Effector memory CD4-positive, alpha-beta T cell (primary cell): ENCODE data around the gene LRRC27.
"Not testable (repeated sequence)": the region's sequence is repeated elsewhere in the genome, so short reads cannot be mapped to it uniquely, and the experiment has no call there.

Experiments
- DNase-seq, 3 donors: peaks; one replicate each; pipeline ENCODE4 v3.0.0-alpha.2; 2020
- H3K27ac ChIP-seq: 2 replicates; pipeline ENCODE4 v1.7.0; 2013; ENCODE audit warnings: mild to moderate bottlenecking, low read length, moderate library complexity; ENCODE audit not compliant: insufficient read depth, poor library complexity, severe bottlenecking
- H3K27me3 ChIP-seq: replicated peaks from 2 replicates; pipeline ENCODE4 v1.7.0; 2013; ENCODE audit warnings: mild to moderate bottlenecking, low read length; ENCODE audit not compliant: insufficient read depth, control insufficient read depth, poor library complexity, severe bottlenecking
- H3K36me3 ChIP-seq: 2 replicates; pipeline ENCODE4 v1.7.0; 2013; ENCODE audit warnings: mild to moderate bottlenecking, low read length, moderate library complexity; ENCODE audit not compliant: control insufficient read depth, insufficient read depth
- H3K4me1 ChIP-seq: 2 replicates; pipeline ENCODE4 v1.7.0; 2013; ENCODE audit warnings: low read length, mild to moderate bottlenecking; ENCODE audit not compliant: control insufficient read depth, insufficient read depth, poor library complexity, severe bottlenecking
- H3K4me3 ChIP-seq: 2 replicates; pipeline ENCODE4 v1.7.0; 2013; ENCODE audit warnings: low read length, low read depth, mild to moderate bottlenecking; ENCODE audit not compliant: insufficient read depth, poor library complexity, severe bottlenecking
- H3K9me3 ChIP-seq: 2 replicates; pipeline ENCODE4 v1.7.0; 2013; ENCODE audit warnings: mild to moderate bottlenecking, low read length, moderate library complexity; ENCODE audit not compliant: control insufficient read depth

LRRC27 gene

GRCh38 chr10:132293813-132294520 lies 38.0 kb upstream of the LRRC27 start:
- Histone ChIP-seq H3K4me3 (no peak overlapping the region), H3K36me3 (no peaks in the 10 kb centered on the region), H3K4me1 (no peaks in the 10 kb centered on the region), H3K9me3 (no peaks in the 10 kb centered on the region), H3K27ac (no peak overlapping the region), H3K27me3 (no peaks in the 10 kb centered on the region)
- no peak for DNase-seq

GRCh38 chr10:132294561-132295318 lies 37.3 kb upstream of the LRRC27 start:
- H3K27ac ChIP-seq = no peak overlapping the region
- H3K4me3 ChIP-seq = no peak overlapping the region
- no peaks in the 10 kb centered on the region for H3K27me3 ChIP-seq
- no peaks in the 10 kb centered on the region for H3K36me3 ChIP-seq
- no peaks in the 10 kb centered on the region for H3K4me1 ChIP-seq
- H3K9me3 ChIP-seq = no peaks in the 10 kb centered on the region
- DNase-seq = no peak

- H3K27ac ChIP-seq, DNase-seq, H3K9me3 ChIP-seq, H3K4me3 ChIP-seq, H3K36me3 ChIP-seq, H3K4me1 ChIP-seq, H3K27me3 ChIP-seq: not testable (repeated sequence)
Observed at GRCh38 chr10:132295481-132295880, 36.5 kb upstream of the LRRC27 start.

GRCh38 chr10:132296666-132297443 lies 35.1 kb upstream of the LRRC27 start:
- no peak overlapping the region for H3K4me3 ChIP-seq
- H3K4me1 ChIP-seq = no peaks in the 10 kb centered on the region
- no peak for DNase-seq
- no peaks in the 10 kb centered on the region for H3K27me3 ChIP-seq
- H3K9me3 ChIP-seq = no peaks in the 10 kb centered on the region
- H3K27ac ChIP-seq = no peak overlapping the region
- H3K36me3 ChIP-seq = no peaks in the 10 kb centered on the region

GRCh38 chr10:132297526-132297925 lies 34.5 kb upstream of the LRRC27 start:
- H3K9me3 ChIP-seq = no peaks in the 10 kb centered on the region
- no peak for DNase-seq
- no peaks in the 10 kb centered on the region for H3K4me1 ChIP-seq
- H3K27me3 ChIP-seq = no peaks in the 10 kb centered on the region
- H3K4me3 ChIP-seq = no peak overlapping the region
- no peak overlapping the region for H3K27ac ChIP-seq
- no peaks in the 10 kb centered on the region for H3K36me3 ChIP-seq

GRCh38 chr10:132298038-132298881 lies 33.7 kb upstream of the LRRC27 start:
- H3K36me3 ChIP-seq = no peaks in the 10 kb centered on the region
- no peak overlapping the region for H3K27ac ChIP-seq
- no peak for DNase-seq
- H3K4me3 ChIP-seq = no peak overlapping the region
- no peaks in the 10 kb centered on the region for H3K27me3 ChIP-seq
- no peaks in the 10 kb centered on the region for H3K9me3 ChIP-seq
- H3K4me1 ChIP-seq = no peaks in the 10 kb centered on the region

GRCh38 chr10:132299371-132300336 lies 32.3 kb upstream of the LRRC27 start:
- Histone ChIP-seq H3K4me3 (no peak overlapping the region), H3K27me3 (no peaks in the 10 kb centered on the region), H3K9me3 (no peaks in the 10 kb centered on the region), H3K4me1 (no peaks in the 10 kb centered on the region), H3K27ac (no peak overlapping the region), H3K36me3 (no peaks in the 10 kb centered on the region)
- DNase-seq = no peak

- Histone ChIP-seq H3K36me3 (no peaks in the 10 kb centered on the region), H3K27me3 (no peaks in the 10 kb centered on the region), H3K27ac (no peak overlapping the region), H3K9me3 (no peaks in the 10 kb centered on the region), H3K4me3 (no peak overlapping the region), H3K4me1 (no peaks in the 10 kb centered on the region)
- no peak for DNase-seq
Observed at GRCh38 chr10:132300582-132300981, 31.4 kb upstream of the LRRC27 start.
